Measurements from ENCODE around the gene TACR2.

GRCh38 chr10:69452676-69453415, 36.1 kb upstream of the TACR2 start:
- TF ChIP-seq, protein P1, sequence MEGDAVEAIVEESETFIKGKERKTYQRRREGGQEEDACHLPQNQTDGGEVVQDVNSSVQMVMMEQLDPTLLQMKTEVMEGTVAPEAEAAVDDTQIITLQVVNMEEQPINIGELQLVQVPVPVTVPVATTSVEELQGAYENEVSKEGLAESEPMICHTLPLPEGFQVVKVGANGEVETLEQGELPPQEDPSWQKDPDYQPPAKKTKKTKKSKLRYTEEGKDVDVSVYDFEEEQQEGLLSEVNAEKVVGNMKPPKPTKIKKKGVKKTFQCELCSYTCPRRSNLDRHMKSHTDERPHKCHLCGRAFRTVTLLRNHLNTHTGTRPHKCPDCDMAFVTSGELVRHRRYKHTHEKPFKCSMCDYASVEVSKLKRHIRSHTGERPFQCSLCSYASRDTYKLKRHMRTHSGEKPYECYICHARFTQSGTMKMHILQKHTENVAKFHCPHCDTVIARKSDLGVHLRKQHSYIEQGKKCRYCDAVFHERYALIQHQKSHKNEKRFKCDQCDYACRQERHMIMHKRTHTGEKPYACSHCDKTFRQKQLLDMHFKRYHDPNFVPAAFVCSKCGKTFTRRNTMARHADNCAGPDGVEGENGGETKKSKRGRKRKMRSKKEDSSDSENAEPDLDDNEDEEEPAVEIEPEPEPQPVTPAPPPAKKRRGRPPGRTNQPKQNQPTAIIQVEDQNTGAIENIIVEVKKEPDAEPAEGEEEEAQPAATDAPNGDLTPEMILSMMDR (IDR thresholded peaks at IDR 0.05; ENCODE audit: low read depth, low read length) = no peak
- no peak for TF ChIP-seq EZH2phosphoT487 (IDR thresholded peaks at IDR 0.05; ENCODE audit: low read depth)
